WTC11 (cell line): Measurements from ENCODE around the gene TP63. TPM values are rescaled to one million over a fixed set of nuclear protein-coding genes. Genes with fewer than 3 reads are reported as not detected.

Source experiments
- ATAC-seq: fragments of 200-7000 bp; cut with Tn5 transposase; 2 replicates; pipeline ENCODE4 v1.10.0; 2021; ENCODE audit warnings: mild to moderate bottlenecking, moderate library complexity
- CTCF ChIA-PET: fragments of 300-600 bp; sonication (Branson Sonifier 250); formaldehyde crosslinking; loops from one replicate; lab custom pipeline; 2021; ENCODE audit warnings: antibody characterized with exemption; lab: Charles Lee
- POLR2A ChIA-PET: fragments of 350-600 bp; sonication (Branson Sonifier 250); formaldehyde crosslinking; loops from one replicate; lab custom pipeline; 2021; ENCODE audit warnings: antibody characterized with exemption; lab: Charles Lee
- DNase-seq: peaks from one replicate; pipeline ENCODE4 v3.0.0; 2021; ENCODE audit warnings: low spot score
- H3K27ac Mint-ChIP-seq: 2 replicates; pipeline ENCODE4 v1.8.0; 2021; ENCODE audit warnings: mixed read lengths
- H3K27me3 Mint-ChIP-seq: 2 replicates; pipeline ENCODE4 v1.8.0; 2021; ENCODE audit warnings: low read depth, mild to moderate bottlenecking, moderate library complexity, mixed read lengths
- H3K36me3 Mint-ChIP-seq: 2 replicates; pipeline ENCODE4 v1.8.0; 2021; ENCODE audit warnings: mixed read lengths
- H3K4me1 Mint-ChIP-seq: 2 replicates; pipeline ENCODE4 v1.8.0; 2022; ENCODE audit warnings: mixed read lengths
- H3K4me3 Mint-ChIP-seq: 2 replicates; pipeline ENCODE4 v1.8.0; 2021; ENCODE audit warnings: mild to moderate bottlenecking, moderate library complexity, mixed read lengths
- H3K9me3 Mint-ChIP-seq: 2 replicates; pipeline ENCODE4 v1.8.0; 2021; ENCODE audit warnings: mixed read lengths
- ATF1 ChIP-seq: sonication (generic); formaldehyde crosslinking; IDR thresholded peaks from 2 replicates; pipeline ENCODE4 v1.8.1; 2023; ENCODE audit warnings: mild to moderate bottlenecking, moderate library complexity, missing genetic modification reagents
- CBFB ChIP-seq: sonication (generic); formaldehyde crosslinking; IDR thresholded peaks from 2 replicates; pipeline ENCODE4 v1.8.1; 2022; ENCODE audit warnings: mild to moderate bottlenecking, low read depth, missing genetic modification reagents
- JUN ChIP-seq: sonication (generic); formaldehyde crosslinking; IDR thresholded peaks from 2 replicates; pipeline ENCODE4 v1.8.0; 2023; ENCODE audit warnings: mild to moderate bottlenecking, missing genetic modification reagents
- PRDM15 ChIP-seq: sonication (generic); formaldehyde crosslinking; IDR thresholded peaks from 2 replicates; pipeline ENCODE4 v1.8.0; 2022; ENCODE audit warnings: missing genetic modification reagents
- SP1 ChIP-seq: sonication (generic); formaldehyde crosslinking; conservative IDR thresholded peaks from 2 replicates; pipeline ENCODE4 v1.8.1; 2022; ENCODE audit warnings: missing genetic modification reagents
- ZBTB21 ChIP-seq: sonication (generic); formaldehyde crosslinking; IDR thresholded peaks from 2 replicates; pipeline ENCODE4 v1.8.1; 2023; ENCODE audit warnings: mild to moderate bottlenecking, missing genetic modification reagents, borderline replicate concordance
- ZNF121 ChIP-seq: sonication (generic); formaldehyde crosslinking; IDR thresholded peaks from 2 replicates; pipeline ENCODE4 v1.8.0; 2023; ENCODE audit warnings: missing genetic modification reagents
- ZNF423 ChIP-seq: fragments of 250-450 bp; sonication (Bioruptor Pico); IDR thresholded peaks from 2 replicates; pipeline ENCODE4 v2.1.2; 2022; ENCODE audit warnings: mild to moderate bottlenecking, moderate library complexity
- total RNA-seq: library from RNA; stranded (reverse); gene quantifications from 3 replicates; pipeline ENCODE4 v1.2.3, GENCODE V29; 2021
- TF ChIP-seq, protein P1 (sequence below): sonication (generic); formaldehyde crosslinking; IDR thresholded peaks from 2 replicates; pipeline ENCODE4 v1.8.1; 2023; ENCODE audit warnings: mild to moderate bottlenecking, moderate library complexity, missing genetic modification reagents
- TF ChIP-seq, protein P2 (sequence below): sonication (generic); formaldehyde crosslinking; conservative IDR thresholded peaks from 2 replicates; pipeline ENCODE4 v1.8.1; 2023; ENCODE audit warnings: mild to moderate bottlenecking, low read depth, missing genetic modification reagents, moderate library complexity
- TF ChIP-seq, protein P3 (sequence below): sonication (generic); formaldehyde crosslinking; IDR thresholded peaks from 2 replicates; pipeline ENCODE4 v1.8.0; 2023; ENCODE audit warnings: missing genetic modification reagents
- TF ChIP-seq, protein P4 (sequence below): sonication (generic); formaldehyde crosslinking; IDR thresholded peaks from 2 replicates; pipeline ENCODE4 v1.8.1; 2023; ENCODE audit warnings: mild to moderate bottlenecking, missing genetic modification reagents, borderline replicate concordance
- TF ChIP-seq, protein P5 (sequence below): sonication (generic); formaldehyde crosslinking; IDR thresholded peaks from 2 replicates; pipeline ENCODE4 v1.8.1; 2023; ENCODE audit warnings: mild to moderate bottlenecking, missing genetic modification reagents, moderate library complexity

The TP63 gene
- total RNA-seq, 1 experiment from 2014 or later: 0.09 TPM

GRCh38 chr3:189739378-189739777 lies 108.2 kb downstream of the TP63 start (continued):
- TF ChIP-seq, protein P1, sequence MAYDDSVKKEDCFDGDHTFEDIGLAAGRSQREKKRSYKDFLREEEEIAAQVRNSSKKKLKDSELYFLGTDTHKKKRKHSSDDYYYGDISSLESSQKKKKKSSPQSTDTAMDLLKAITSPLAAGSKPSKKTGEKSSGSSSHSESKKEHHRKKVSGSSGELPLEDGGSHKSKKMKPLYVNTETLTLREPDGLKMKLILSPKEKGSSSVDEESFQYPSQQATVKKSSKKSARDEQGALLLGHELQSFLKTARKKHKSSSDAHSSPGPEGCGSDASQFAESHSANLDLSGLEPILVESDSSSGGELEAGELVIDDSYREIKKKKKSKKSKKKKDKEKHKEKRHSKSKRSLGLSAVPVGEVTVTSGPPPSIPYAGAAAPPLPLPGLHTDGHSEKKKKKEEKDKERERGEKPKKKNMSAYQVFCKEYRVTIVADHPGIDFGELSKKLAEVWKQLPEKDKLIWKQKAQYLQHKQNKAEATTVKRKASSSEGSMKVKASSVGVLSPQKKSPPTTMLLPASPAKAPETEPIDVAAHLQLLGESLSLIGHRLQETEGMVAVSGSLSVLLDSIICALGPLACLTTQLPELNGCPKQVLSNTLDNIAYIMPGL (CRISPR knock-in tag): no peak
- TF ChIP-seq ZNF423 (CRISPR knock-in tag) (no peak), ZBTB21 (CRISPR knock-in tag) (no peak), ATF1 (CRISPR knock-in tag) (no peak)
- TF ChIP-seq, protein P2, sequence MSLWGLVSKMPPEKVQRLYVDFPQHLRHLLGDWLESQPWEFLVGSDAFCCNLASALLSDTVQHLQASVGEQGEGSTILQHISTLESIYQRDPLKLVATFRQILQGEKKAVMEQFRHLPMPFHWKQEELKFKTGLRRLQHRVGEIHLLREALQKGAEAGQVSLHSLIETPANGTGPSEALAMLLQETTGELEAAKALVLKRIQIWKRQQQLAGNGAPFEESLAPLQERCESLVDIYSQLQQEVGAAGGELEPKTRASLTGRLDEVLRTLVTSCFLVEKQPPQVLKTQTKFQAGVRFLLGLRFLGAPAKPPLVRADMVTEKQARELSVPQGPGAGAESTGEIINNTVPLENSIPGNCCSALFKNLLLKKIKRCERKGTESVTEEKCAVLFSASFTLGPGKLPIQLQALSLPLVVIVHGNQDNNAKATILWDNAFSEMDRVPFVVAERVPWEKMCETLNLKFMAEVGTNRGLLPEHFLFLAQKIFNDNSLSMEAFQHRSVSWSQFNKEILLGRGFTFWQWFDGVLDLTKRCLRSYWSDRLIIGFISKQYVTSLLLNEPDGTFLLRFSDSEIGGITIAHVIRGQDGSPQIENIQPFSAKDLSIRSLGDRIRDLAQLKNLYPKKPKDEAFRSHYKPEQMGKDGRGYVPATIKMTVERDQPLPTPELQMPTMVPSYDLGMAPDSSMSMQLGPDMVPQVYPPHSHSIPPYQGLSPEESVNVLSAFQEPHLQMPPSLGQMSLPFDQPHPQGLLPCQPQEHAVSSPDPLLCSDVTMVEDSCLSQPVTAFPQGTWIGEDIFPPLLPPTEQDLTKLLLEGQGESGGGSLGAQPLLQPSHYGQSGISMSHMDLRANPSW: no peak

GRCh38 chr3:189740156-189740555 lies 109.0 kb downstream of the TP63 start:
- Mint-ChIP-seq H3K4me3 (no peak overlapping the region), H3K4me1 (peaks cover 9% of the 10 kb centered on the region), H3K27ac (no peak overlapping the region), H3K36me3 (peaks cover 5% of the 10 kb centered on the region; the same call in 1 of the 2 replicates), H3K9me3 (peaks cover 7% of the 10 kb centered on the region; the same call in 1 of the 2 replicates), H3K27me3 (no peaks in the 10 kb centered on the region)
- ChIA-PET POLR2A (no interaction called here), CTCF (no interaction called here)
- ATAC-seq (no peak), DNase-seq (no peak)
- no peak for TF ChIP-seq CBFB (CRISPR knock-in tag)
- TF ChIP-seq, protein P3, sequence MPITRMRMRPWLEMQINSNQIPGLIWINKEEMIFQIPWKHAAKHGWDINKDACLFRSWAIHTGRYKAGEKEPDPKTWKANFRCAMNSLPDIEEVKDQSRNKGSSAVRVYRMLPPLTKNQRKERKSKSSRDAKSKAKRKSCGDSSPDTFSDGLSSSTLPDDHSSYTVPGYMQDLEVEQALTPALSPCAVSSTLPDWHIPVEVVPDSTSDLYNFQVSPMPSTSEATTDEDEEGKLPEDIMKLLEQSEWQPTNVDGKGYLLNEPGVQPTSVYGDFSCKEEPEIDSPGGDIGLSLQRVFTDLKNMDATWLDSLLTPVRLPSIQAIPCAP (CRISPR knock-in tag): no peak
- no peak for TF ChIP-seq PRDM15 (CRISPR knock-in tag)
- no peak for TF ChIP-seq ATF1 (CRISPR knock-in tag)
- TF ChIP-seq JUN: no peak
- TF ChIP-seq, protein P4, sequence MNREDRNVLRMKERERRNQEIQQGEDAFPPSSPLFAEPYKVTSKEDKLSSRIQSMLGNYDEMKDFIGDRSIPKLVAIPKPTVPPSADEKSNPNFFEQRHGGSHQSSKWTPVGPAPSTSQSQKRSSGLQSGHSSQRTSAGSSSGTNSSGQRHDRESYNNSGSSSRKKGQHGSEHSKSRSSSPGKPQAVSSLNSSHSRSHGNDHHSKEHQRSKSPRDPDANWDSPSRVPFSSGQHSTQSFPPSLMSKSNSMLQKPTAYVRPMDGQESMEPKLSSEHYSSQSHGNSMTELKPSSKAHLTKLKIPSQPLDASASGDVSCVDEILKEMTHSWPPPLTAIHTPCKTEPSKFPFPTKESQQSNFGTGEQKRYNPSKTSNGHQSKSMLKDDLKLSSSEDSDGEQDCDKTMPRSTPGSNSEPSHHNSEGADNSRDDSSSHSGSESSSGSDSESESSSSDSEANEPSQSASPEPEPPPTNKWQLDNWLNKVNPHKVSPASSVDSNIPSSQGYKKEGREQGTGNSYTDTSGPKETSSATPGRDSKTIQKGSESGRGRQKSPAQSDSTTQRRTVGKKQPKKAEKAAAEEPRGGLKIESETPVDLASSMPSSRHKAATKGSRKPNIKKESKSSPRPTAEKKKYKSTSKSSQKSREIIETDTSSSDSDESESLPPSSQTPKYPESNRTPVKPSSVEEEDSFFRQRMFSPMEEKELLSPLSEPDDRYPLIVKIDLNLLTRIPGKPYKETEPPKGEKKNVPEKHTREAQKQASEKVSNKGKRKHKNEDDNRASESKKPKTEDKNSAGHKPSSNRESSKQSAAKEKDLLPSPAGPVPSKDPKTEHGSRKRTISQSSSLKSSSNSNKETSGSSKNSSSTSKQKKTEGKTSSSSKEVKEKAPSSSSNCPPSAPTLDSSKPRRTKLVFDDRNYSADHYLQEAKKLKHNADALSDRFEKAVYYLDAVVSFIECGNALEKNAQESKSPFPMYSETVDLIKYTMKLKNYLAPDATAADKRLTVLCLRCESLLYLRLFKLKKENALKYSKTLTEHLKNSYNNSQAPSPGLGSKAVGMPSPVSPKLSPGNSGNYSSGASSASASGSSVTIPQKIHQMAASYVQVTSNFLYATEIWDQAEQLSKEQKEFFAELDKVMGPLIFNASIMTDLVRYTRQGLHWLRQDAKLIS: no peak
- TF ChIP-seq ZNF121 (CRISPR knock-in tag): no peak
- TF ChIP-seq, protein P5, sequence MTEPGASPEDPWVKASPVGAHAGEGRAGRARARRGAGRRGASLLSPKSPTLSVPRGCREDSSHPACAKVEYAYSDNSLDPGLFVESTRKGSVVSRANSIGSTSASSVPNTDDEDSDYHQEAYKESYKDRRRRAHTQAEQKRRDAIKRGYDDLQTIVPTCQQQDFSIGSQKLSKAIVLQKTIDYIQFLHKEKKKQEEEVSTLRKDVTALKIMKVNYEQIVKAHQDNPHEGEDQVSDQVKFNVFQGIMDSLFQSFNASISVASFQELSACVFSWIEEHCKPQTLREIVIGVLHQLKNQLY (CRISPR knock-in tag): no peak
- TF ChIP-seq SP1: no peak
- TF ChIP-seq ZNF423 (CRISPR knock-in tag): no peak
